ENCODE results near the gene BLVRA.
"Not testable (repeated sequence)": the region's sequence is repeated elsewhere in the genome, so short reads cannot be mapped to it uniquely, and the experiment has no call there.

Gene BLVRA

GRCh38 chr7:43767311-43767710 is 8.8 kb downstream of the BLVRA start:
- DNase-seq (ENCODE audit: extremely low spot score, insufficient read length, low read depth): no peak
- FAIRE-seq: no peak

- no peak for FAIRE-seq
- no peak for DNase-seq (ENCODE audit: extremely low spot score, insufficient read length, low read depth)
Measured at GRCh38 chr7:43768201-43768886, 9.9 kb downstream of the BLVRA start.

GRCh38 chr7:43768887-43769272 is 10.4 kb downstream of the BLVRA start:
- FAIRE-seq (no peak), DNase-seq (ENCODE audit: extremely low spot score, insufficient read length, low read depth) (no peak)

GRCh38 chr7:43769281-43769680 is 10.8 kb downstream of the BLVRA start:
- FAIRE-seq (no peak), DNase-seq (ENCODE audit: extremely low spot score, insufficient read length, low read depth) (no peak)

- FAIRE-seq: no peak
- no peak for DNase-seq (ENCODE audit: extremely low spot score, insufficient read length, low read depth)
Measured at GRCh38 chr7:43769791-43770465, 11.4 kb downstream of the BLVRA start.

GRCh38 chr7:43771128-43771527 is 12.6 kb downstream of the BLVRA start:
- FAIRE-seq (no peak), DNase-seq (ENCODE audit: extremely low spot score, insufficient read length, low read depth) (no peak)

- DNase-seq (ENCODE audit: extremely low spot score, insufficient read length, low read depth): no peak
Measured at GRCh38 chr7:43771573-43771972, 13.1 kb downstream of the BLVRA start.

GRCh38 chr7:43773268-43773667 is 14.8 kb downstream of the BLVRA start:
- FAIRE-seq; DNase-seq (ENCODE audit: extremely low spot score, insufficient read length, low read depth): not testable (repeated sequence)

More at GRCh38 chr7:43771573-43771972, 13.1 kb downstream of the BLVRA start:
- FAIRE-seq: no peak

- not testable (repeated sequence) for DNase-seq (ENCODE audit: extremely low spot score, insufficient read length, low read depth); FAIRE-seq
Measured at GRCh38 chr7:43775255-43775654, 16.8 kb downstream of the BLVRA start.

GRCh38 chr7:43778293-43779044 is 20.0 kb downstream of the BLVRA start:
- DNase-seq (ENCODE audit: extremely low spot score, insufficient read length, low read depth); FAIRE-seq: not testable (repeated sequence)

GRCh38 chr7:43779045-43779812 is 20.7 kb downstream of the BLVRA start:
- no peak for FAIRE-seq
- DNase-seq (ENCODE audit: extremely low spot score, insufficient read length, low read depth): no peak

- DNase-seq (ENCODE audit: extremely low spot score, insufficient read length, low read depth) (no peak), FAIRE-seq (no peak)
Measured at GRCh38 chr7:43781726-43782607, 23.5 kb downstream of the BLVRA start.

GRCh38 chr7:43782768-43783555 is 24.5 kb downstream of the BLVRA start:
- DNase-seq (ENCODE audit: extremely low spot score, insufficient read length, low read depth) (no peak), FAIRE-seq (no peak)

GRCh38 chr7:43784030-43784584 is 25.6 kb downstream of the BLVRA start:
- DNase-seq (ENCODE audit: extremely low spot score, insufficient read length, low read depth) (no peak), FAIRE-seq (no peak)

GRCh38 chr7:43784585-43785087 is 26.2 kb downstream of the BLVRA start:
- DNase-seq (ENCODE audit: extremely low spot score, insufficient read length, low read depth): peak; percentile 39
- peak; percentile 98 for FAIRE-seq

GRCh38 chr7:43785420-43785819 is 26.9 kb downstream of the BLVRA start:
- FAIRE-seq: no peak
- no peak for DNase-seq (ENCODE audit: extremely low spot score, insufficient read length, low read depth)

GRCh38 chr7:43787771-43788170 is 29.3 kb downstream of the BLVRA start:
- FAIRE-seq: no peak

GRCh38 chr7:43790006-43790405 is 31.5 kb downstream of the BLVRA start:
- FAIRE-seq: no peak
- DNase-seq (ENCODE audit: extremely low spot score, insufficient read length, low read depth): no peak

More at GRCh38 chr7:43787771-43788170, 29.3 kb downstream of the BLVRA start:
- DNase-seq (ENCODE audit: extremely low spot score, insufficient read length, low read depth): no peak
